Activated gamma-delta T cell treated with Interleukin-2 at 50 U/mL for 16 hours (primary cell): ENCODE results near the gene RSPRY1.

Experiments used
- DNase-seq: peaks from one replicate; pipeline ENCODE4 v3.0.0-alpha.2; 2020

The RSPRY1 gene

GRCh38 chr16:57225978-57226377 lies 39.8 kb downstream of the RSPRY1 start:
- DNase-seq = no peak

- DNase-seq = no peak
These were observed 40.8 kb downstream of the RSPRY1 start for GRCh38 chr16:57226701-57227621.

GRCh38 chr16:57229079-57229478 lies 43.0 kb downstream of the RSPRY1 start:
- DNase-seq = no peak

- DNase-seq = no peak
These were observed 45.8 kb downstream of the RSPRY1 start for GRCh38 chr16:57231821-57232350.

- no peak for DNase-seq
These were observed 48.0 kb downstream of the RSPRY1 start for GRCh38 chr16:57233944-57234706.

- DNase-seq = no peak
These were observed 48.6 kb downstream of the RSPRY1 start for GRCh38 chr16:57234707-57235092.

GRCh38 chr16:57235128-57236021 lies 49.2 kb downstream of the RSPRY1 start:
- DNase-seq = no peak

- no peak for DNase-seq
These were observed 49.9 kb downstream of the RSPRY1 start for GRCh38 chr16:57236022-57236350.

- no peak for DNase-seq
These were observed 52.6 kb downstream of the RSPRY1 start for GRCh38 chr16:57238682-57239081.

GRCh38 chr16:57239107-57239506 lies 53.0 kb downstream of the RSPRY1 start:
- no peak for DNase-seq

GRCh38 chr16:57240851-57241250 lies 54.7 kb downstream of the RSPRY1 start:
- no peak for DNase-seq

GRCh38 chr16:57242650-57243049 lies 56.5 kb downstream of the RSPRY1 start:
- DNase-seq = no peak

- DNase-seq = no peak
These were observed 58.3 kb downstream of the RSPRY1 start for GRCh38 chr16:57244463-57244766.

GRCh38 chr16:57244767-57245471 lies 58.8 kb downstream of the RSPRY1 start, which contains the start of gene ARL2BP:
Gene ARL2BP (plus strand): TSS chr16:57245259. CDS start chr16:57245368, 109 bp downstream.
- DNase-seq = peak; percentile 96

- peak; percentile 10 for DNase-seq
These were observed 59.5 kb downstream of the RSPRY1 start for GRCh38 chr16:57245472-57246113.

GRCh38 chr16:57251352-57251751 lies 65.2 kb downstream of the RSPRY1 start:
- no peak for DNase-seq

GRCh38 chr16:57252148-57252721 lies 66.1 kb downstream of the RSPRY1 start:
- no peak for DNase-seq

GRCh38 chr16:57253466-57253865 lies 67.3 kb downstream of the RSPRY1 start:
- DNase-seq = no peak

- no peak for DNase-seq
These were observed 69.7 kb downstream of the RSPRY1 start for GRCh38 chr16:57255686-57256415.

- DNase-seq = no peak
These were observed 70.7 kb downstream of the RSPRY1 start for GRCh38 chr16:57256601-57257395.
